Right lobe of liver (tissue), 4 donors: ENCODE data around the gene NOBOX.

Source experiments
- POLR2A ChIP-seq: fragments of 450-650 bp; IDR thresholded peaks from one replicate; pipeline ENCODE4 v1.6.1; 2017; ENCODE audit warnings: antibody characterized with exemption, mild to moderate bottlenecking
- TF ChIP-seq, protein P1 (sequence below), 4 donors: fragments of 200-600 bp in 3 of 4; fragments of 450-650 bp in 1 of 4; IDR thresholded peaks; one replicate each; pipeline versions ENCODE4 v1.5.1 to v1.8.0; 2016 to 2022; ENCODE audit warnings: antibody characterized with exemption in 4 of 4, mild to moderate bottlenecking in 2 of 4
- donor health status: DM: no; HTN: no; CAD: no.
- donor health status: DM: no; HTN: no; CAD: no.
- donor health status: DM: no; HTN: yes; CAD: no.

- TF ChIP-seq, protein P1, sequence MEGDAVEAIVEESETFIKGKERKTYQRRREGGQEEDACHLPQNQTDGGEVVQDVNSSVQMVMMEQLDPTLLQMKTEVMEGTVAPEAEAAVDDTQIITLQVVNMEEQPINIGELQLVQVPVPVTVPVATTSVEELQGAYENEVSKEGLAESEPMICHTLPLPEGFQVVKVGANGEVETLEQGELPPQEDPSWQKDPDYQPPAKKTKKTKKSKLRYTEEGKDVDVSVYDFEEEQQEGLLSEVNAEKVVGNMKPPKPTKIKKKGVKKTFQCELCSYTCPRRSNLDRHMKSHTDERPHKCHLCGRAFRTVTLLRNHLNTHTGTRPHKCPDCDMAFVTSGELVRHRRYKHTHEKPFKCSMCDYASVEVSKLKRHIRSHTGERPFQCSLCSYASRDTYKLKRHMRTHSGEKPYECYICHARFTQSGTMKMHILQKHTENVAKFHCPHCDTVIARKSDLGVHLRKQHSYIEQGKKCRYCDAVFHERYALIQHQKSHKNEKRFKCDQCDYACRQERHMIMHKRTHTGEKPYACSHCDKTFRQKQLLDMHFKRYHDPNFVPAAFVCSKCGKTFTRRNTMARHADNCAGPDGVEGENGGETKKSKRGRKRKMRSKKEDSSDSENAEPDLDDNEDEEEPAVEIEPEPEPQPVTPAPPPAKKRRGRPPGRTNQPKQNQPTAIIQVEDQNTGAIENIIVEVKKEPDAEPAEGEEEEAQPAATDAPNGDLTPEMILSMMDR (IDR thresholded peaks at IDR 0.05), result no peak
- no peak for TF ChIP-seq POLR2A
These were observed 24.8 kb downstream of the NOBOX start for GRCh38 chr7:144378651-144379050.
